ENCODE measurements around the gene BCAP31. TPM values are rescaled to one million over a fixed set of nuclear protein-coding genes. Genes with fewer than 3 reads are reported as not detected.

BCAP31 gene
- total RNA-seq, 5 donors from 2014 or later (not counting 1 experiment from before 2014, with no cell fraction given) = 90.1 to 124 (median 107) TPM

DNA sequence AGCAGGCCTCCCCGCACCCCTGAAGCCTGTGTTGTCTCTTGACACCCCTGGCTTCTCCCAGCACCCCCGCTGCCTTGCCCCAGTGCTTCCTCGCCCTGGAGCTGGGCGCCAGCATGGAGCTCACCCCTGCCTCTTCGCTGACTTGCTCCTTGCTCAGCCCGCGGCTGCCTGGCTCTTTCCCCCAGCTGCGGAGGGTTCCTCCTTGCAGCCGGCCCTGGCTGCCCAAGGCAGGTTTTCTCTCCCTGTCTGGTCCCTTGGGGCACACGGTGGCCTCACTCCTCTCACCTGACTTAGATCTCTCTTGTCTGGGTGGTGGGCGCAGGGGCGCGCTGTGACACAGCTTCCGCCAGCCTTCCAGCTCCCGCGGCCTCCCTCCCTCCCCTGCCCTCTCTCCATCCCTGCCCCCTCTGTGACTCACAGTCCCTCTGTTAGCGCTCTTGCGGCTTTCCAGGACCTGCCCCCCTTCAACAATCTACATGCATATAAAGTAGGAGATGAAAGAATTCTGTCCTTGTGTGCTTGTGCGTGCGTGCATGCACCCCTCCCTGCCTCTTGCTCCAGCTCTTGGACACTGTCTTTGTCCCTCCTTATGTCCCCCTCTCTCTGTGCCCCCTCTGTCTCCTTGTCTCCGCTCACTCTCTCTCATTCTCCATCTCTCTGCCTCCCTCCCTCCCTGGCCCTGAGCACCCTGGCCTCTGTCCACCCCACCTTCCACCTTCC, 42.1 kb upstream of the BCAP31 start:
- H3K27ac ChIP-seq (ENCODE audit: low read length) = no peak overlapping the region

DNA sequence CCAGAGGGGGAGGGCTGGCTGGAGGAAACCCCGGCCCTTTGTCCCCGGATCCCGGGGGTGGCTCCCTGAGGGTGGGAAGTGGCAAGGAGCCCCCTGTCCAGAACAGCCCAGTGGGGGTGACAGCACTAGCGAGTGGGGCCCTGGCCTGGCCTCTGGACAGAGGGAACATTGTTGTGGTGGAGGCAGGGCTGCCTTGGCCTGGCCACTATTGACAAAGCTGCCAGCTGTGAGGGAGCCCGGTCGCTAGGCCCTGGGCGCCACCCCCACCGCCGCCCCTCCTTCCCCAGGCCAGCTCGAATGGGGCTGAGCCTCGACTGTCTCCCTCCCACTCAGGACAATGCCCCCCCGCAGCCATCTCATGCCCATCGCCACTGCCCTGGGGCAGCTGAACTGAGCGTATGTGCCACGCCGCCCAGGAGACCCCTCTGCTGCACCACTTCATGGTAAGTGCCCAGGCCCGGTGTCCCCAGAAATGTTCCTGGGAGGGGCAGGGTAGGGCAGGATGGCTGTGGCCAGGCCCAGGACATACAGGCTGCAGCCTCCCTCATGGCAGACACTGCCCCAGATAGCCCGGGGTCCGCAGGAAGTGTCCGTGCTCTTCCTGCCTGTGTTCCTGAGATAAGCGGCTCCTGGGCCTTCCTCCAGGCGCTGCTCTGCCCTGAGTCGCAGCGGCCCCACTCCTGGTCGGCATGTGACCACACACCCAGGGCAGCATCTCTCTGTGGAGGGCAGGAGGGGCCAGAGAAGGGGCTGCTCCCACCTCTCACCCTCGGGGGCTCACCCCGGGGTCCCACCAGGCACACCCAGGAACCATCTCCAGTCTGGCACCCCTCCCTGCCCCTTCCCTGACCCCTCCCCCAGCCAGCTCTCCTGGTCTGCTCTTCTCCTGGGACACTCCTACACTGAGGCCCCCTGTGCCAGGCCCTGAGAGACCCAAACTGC, 41.2 kb upstream of the BCAP31 start:
- Histone ChIP-seq H3K27ac (ENCODE audit: low read length) (no peak overlapping the region), H3K27me3 (replicated peaks in 1 of 2; ENCODE audit: control insufficient read depth in 2 of 2, extremely low read depth in 1 of 2, insufficient read depth in 2 of 2, low read length in 1 of 2) (peaks cover 0 to 3% of the 10 kb centered on the region in 2 experiments), H3K4me1 (ENCODE audit: control insufficient read depth in 1 of 2, extremely low read depth in 1 of 2, insufficient read depth in 2 of 2, low read length in 2 of 2) (peaks cover 0 to 18% of the 10 kb centered on the region in 2 experiments), H3K36me3 (ENCODE audit: control insufficient read depth in 2 of 2, extremely low read depth in 1 of 2, insufficient read depth in 1 of 2, low read length in 1 of 2) (no peaks in the 10 kb centered on the region), H3K4me3 (ENCODE audit: control insufficient read depth in 1 of 2, extremely low read depth in 1 of 2, low read length in 1 of 2) (no peak overlapping the region), H3K9me3 (no peaks in the 10 kb centered on the region)
- Mint-ChIP-seq H3K36me3 (no peaks in the 10 kb centered on the region), H3K4me3 (no peak overlapping the region), H3K4me1 (peaks cover 7 to 12% (median 11%) of the 10 kb centered on the region in 3 donors), H3K27me3 (peaks cover 0 to 4% of the 10 kb centered on the region in 2 donors), H3K27ac (no peak overlapping the region), H3K9me3 (no peaks in the 10 kb centered on the region)
- DNase-seq (peak in 1 of 35 experiments; percentile 2), ATAC-seq (replicated peaks in 1 of 4) (no peak)
- 87% methylated on average over 3 of the region's 27 CpGs for WGBS (ENCODE audit: insufficient coverage)
- ChIA-PET CTCF (interaction anchor here in 1 of 2 donors (0.9 kb wide), 1 partner anchor 71 kb away, joined by 3 read pairs; no protein-coding TSS in a partner anchor), POLR2A (no interaction called here)

More for the DNA sequence above, 42.1 kb upstream of the BCAP31 start:
- H3K27me3 ChIP-seq (replicated peaks in 1 of 2; ENCODE audit: control insufficient read depth in 2 of 2, extremely low read depth in 1 of 2, insufficient read depth in 2 of 2, low read length in 1 of 2) = peaks cover 0 to 3% of the 10 kb centered on the region in 2 experiments
- no peaks in the 10 kb centered on the region for H3K9me3 ChIP-seq
- peaks cover 0 to 4% of the 10 kb centered on the region in 2 donors for H3K27me3 Mint-ChIP-seq
- no peak overlapping the region for H3K27ac Mint-ChIP-seq
- DNase-seq = peak in 2 of 35 experiments; percentile 11 to 17
- no peaks in the 10 kb centered on the region for H3K36me3 ChIP-seq (ENCODE audit: control insufficient read depth in 2 of 2, extremely low read depth in 1 of 2, insufficient read depth in 1 of 2, low read length in 1 of 2)
- H3K4me1 ChIP-seq (ENCODE audit: control insufficient read depth in 1 of 2, extremely low read depth in 1 of 2, insufficient read depth in 2 of 2, low read length in 2 of 2) = peaks cover 0 to 18% of the 10 kb centered on the region in 2 experiments
- no peak overlapping the region for H3K4me3 ChIP-seq (ENCODE audit: control insufficient read depth in 1 of 2, extremely low read depth in 1 of 2, low read length in 1 of 2)
- peaks cover 7 to 12% (median 11%) of the 10 kb centered on the region in 3 donors for H3K4me1 Mint-ChIP-seq
- H3K4me3 Mint-ChIP-seq = no peak overlapping the region
- no peaks in the 10 kb centered on the region for H3K36me3 Mint-ChIP-seq
- peak in 2 of 4 experiments; percentile 44 to 48 for ATAC-seq (replicated peaks in 1 of 4)
- 46% methylated on average over 4 of the region's 21 CpGs for WGBS (ENCODE audit: insufficient coverage)
- ChIA-PET CTCF (interaction anchor here in 1 of 2 donors (0.9 kb wide), 1 partner anchor 71 kb away, joined by 3 read pairs; no protein-coding TSS in a partner anchor), POLR2A (no interaction called here)
- no peaks in the 10 kb centered on the region for H3K9me3 Mint-ChIP-seq

DNA sequence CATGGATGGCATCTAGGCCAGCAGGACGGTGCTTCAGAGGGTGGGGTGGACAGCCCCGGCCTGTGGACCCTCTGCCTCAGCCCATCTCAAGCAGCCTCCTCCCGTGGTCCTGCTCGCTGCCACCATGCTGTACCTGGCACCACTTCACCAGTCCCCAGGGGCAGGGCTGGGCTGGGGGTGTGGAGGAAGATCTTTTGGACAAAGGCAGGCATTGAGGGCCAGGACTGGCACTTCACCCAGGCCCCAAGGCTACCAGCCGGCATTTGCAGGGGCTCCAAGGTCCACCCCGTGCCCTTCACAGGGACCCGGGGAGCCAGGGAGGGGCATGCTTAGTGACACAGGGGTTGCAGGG, 40.6 kb upstream of the BCAP31 start:
- Histone ChIP-seq H3K36me3 (ENCODE audit: control insufficient read depth in 2 of 2, extremely low read depth in 1 of 2, insufficient read depth in 1 of 2, low read length in 1 of 2) (no peaks in the 10 kb centered on the region), H3K4me3 (ENCODE audit: control insufficient read depth in 1 of 2, extremely low read depth in 1 of 2, low read length in 1 of 2) (no peak overlapping the region), H3K27me3 (replicated peaks in 1 of 2; ENCODE audit: control insufficient read depth in 2 of 2, extremely low read depth in 1 of 2, insufficient read depth in 2 of 2, low read length in 1 of 2) (peaks cover 0 to 3% of the 10 kb centered on the region in 2 experiments), H3K9me3 (no peaks in the 10 kb centered on the region), H3K4me1 (ENCODE audit: control insufficient read depth in 1 of 2, extremely low read depth in 1 of 2, insufficient read depth in 2 of 2, low read length in 2 of 2) (peaks cover 0 to 18% of the 10 kb centered on the region in 2 experiments), H3K27ac (ENCODE audit: low read length) (no peak overlapping the region)
- Mint-ChIP-seq H3K9me3 (no peaks in the 10 kb centered on the region), H3K4me1 (peaks cover 7 to 12% (median 11%) of the 10 kb centered on the region in 3 donors), H3K27me3 (peaks cover 0 to 4% of the 10 kb centered on the region in 2 donors), H3K4me3 (no peak overlapping the region), H3K36me3 (no peaks in the 10 kb centered on the region), H3K27ac (no peak overlapping the region)
- no peak for ATAC-seq (replicated peaks in 1 of 4)
- DNase-seq = peak in 1 of 35 experiments; percentile 3
- POLR2A ChIA-PET = no interaction called here
- WGBS (ENCODE audit: insufficient coverage) = no CpG with 5 or more reads among the region's 7 CpGs
- CTCF ChIA-PET = no interaction called here

DNA sequence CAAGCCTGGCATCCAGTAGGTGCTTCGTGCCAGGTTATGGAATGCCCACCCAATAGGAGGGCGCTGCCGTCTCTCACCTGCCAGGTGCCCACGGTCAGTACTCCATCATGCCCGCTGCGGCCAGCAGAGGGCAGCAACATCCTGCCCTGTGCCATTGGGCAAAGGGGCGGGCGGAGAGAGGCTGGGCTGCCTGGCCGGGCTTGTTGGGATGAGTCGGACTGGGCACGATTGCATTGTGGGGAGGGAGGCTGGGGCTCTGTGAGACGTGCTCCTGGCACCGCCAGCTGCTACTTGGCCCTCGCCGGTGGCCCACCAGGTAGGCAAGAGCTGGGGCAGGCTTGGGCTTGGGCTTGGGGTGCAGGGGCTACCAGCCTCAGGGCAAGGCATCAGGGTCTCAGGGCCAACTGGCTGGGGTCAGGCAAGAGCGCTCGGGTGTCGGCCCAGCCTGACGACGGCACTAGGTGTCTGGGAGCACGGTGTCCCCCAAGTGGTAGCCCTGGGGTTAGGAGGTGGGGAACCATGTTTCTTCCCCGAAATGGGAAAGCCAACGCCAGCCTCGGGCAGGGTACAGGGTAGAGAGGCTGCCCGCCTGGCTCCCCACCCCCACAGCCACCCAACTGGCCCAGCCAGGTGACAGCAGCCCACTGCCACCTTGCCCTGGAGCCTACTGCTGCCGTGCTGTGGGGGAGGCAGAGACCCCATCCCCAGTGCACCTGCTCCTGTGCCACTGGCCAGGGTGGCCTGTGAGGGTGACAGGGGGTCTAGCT, 40.0 kb upstream of the BCAP31 start, which contains the start of gene PLXNB3:
Gene PLXNB3, plus strand, starts transcription at position 261 of the 767 bp plus-strand sequence. CDS start 1,287 bp downstream, outside the sequence.
- DNase-seq = peak; percentile 24 to 83 (median 59)
- POLR2A ChIA-PET = no interaction called here
- peak; percentile 84 to 93 (median 85) for ATAC-seq (replicated peaks in 1 of 4)
- Mint-ChIP-seq H3K4me1 (peaks cover 7 to 12% (median 11%) of the 10 kb centered on the region in 3 donors), H3K27ac (no peak within 1 kb of the TSS), H3K36me3 (no peaks in the 10 kb centered on the region), H3K27me3 (peaks cover 0 to 4% of the 10 kb centered on the region in 2 donors), H3K4me3 (no peak within 1 kb of the TSS), H3K9me3 (no peaks in the 10 kb centered on the region)
- Histone ChIP-seq H3K4me3 (ENCODE audit: control insufficient read depth in 1 of 2, extremely low read depth in 1 of 2, low read length in 1 of 2) (no peak within 1 kb of the TSS), H3K36me3 (ENCODE audit: control insufficient read depth in 2 of 2, extremely low read depth in 1 of 2, insufficient read depth in 1 of 2, low read length in 1 of 2) (no peaks in the 10 kb centered on the region), H3K9me3 (no peaks in the 10 kb centered on the region), H3K27ac (ENCODE audit: low read length) (no peak within 1 kb of the TSS), H3K27me3 (replicated peaks in 1 of 2; ENCODE audit: control insufficient read depth in 2 of 2, extremely low read depth in 1 of 2, insufficient read depth in 2 of 2, low read length in 1 of 2) (peaks cover 0 to 3% of the 10 kb centered on the region in 2 experiments), H3K4me1 (ENCODE audit: control insufficient read depth in 1 of 2, extremely low read depth in 1 of 2, insufficient read depth in 2 of 2, low read length in 2 of 2) (peaks cover 0 to 18% of the 10 kb centered on the region in 2 experiments)
- CTCF ChIA-PET = interaction anchor here in 1 of 2 donors (0.9 to 1.9 kb wide), 3 partner anchors 11 to 188 kb away, joined by 3 to 6 read pairs (median 4); no protein-coding TSS in a partner anchor
- 28% methylated on average over 8 of the region's 26 CpGs for WGBS (ENCODE audit: insufficient coverage)

DNA sequence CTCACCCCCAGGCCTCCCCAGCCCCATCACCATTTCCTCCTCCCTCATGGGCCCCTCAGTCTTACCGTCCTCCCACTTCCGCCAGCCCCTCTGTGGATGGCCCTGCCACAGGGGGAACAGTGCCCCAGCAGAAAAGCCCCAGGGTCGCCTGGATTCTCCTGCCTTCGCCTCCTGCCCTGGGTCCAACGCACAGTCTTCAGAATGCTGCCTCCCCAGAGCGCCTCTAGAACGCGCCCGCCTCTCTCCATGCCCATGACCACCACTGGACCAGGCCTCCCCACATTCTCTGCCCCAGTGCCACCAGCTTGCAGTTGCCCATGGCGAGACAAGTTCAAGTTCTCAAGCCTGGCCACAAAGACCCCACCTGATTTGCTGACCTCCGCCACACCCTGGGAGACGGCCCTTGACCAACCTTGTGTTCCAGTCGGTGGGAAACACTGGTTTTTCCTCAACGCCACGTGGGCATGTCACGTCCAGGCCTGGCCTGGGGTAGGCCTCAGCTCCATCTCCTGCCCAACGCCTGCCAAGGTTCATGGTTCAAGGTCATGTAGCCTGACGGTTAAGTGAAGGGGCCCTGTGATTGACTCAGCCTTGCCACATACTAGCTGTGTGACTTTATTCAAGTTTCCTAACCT, 39.2 kb upstream of the BCAP31 start:
- Mint-ChIP-seq H3K4me1 (peaks cover 7 to 13% (median 12%) of the 10 kb centered on the region in 3 donors), H3K27ac (no peak overlapping the region), H3K36me3 (no peaks in the 10 kb centered on the region), H3K27me3 (peaks cover 0 to 4% of the 10 kb centered on the region in 2 donors), H3K9me3 (no peaks in the 10 kb centered on the region), H3K4me3 (no peak overlapping the region)
- no peaks in the 10 kb centered on the region for H3K9me3 ChIP-seq
- peak in 1 of 35 experiments; percentile 1 for DNase-seq
- H3K36me3 ChIP-seq (ENCODE audit: control insufficient read depth in 2 of 2, extremely low read depth in 1 of 2, insufficient read depth in 1 of 2, low read length in 1 of 2) = no peaks in the 10 kb centered on the region
- peaks cover 0 to 3% of the 10 kb centered on the region in 2 experiments for H3K27me3 ChIP-seq (replicated peaks in 1 of 2; ENCODE audit: control insufficient read depth in 2 of 2, extremely low read depth in 1 of 2, insufficient read depth in 2 of 2, low read length in 1 of 2)
- H3K4me1 ChIP-seq (ENCODE audit: control insufficient read depth in 1 of 2, extremely low read depth in 1 of 2, insufficient read depth in 2 of 2, low read length in 2 of 2) = peaks cover 0 to 16% of the 10 kb centered on the region in 2 experiments
- ATAC-seq (replicated peaks in 1 of 4) = no peak
- H3K27ac ChIP-seq (ENCODE audit: low read length) = no peak overlapping the region
- WGBS (ENCODE audit: insufficient coverage) = 90% methylated on average over 15 of the region's 18 CpGs
- H3K4me3 ChIP-seq (ENCODE audit: control insufficient read depth in 1 of 2, extremely low read depth in 1 of 2, low read length in 1 of 2) = no peak overlapping the region
- CTCF ChIA-PET = interaction anchor here in 1 of 2 donors (0.6 to 1.9 kb wide), 6 partner anchors 10 to 190 kb away, joined by 3 to 6 read pairs (median 4); no protein-coding TSS in a partner anchor
- POLR2A ChIA-PET = no interaction called here
